A375 (cell line): ENCODE results near the gene MS4A18. TPM values are rescaled to one million over a fixed set of nuclear protein-coding genes. Genes with fewer than 3 reads are reported as not detected.

Source experiments
- total RNA-seq: library from RNA; depleted of rRNA; stranded (reverse); fragments of >200 nt; shearing (Covaris generic); gene quantifications from 2 replicates; pipeline ENCODE4 v1.2.3, GENCODE V29; 2014; rRNA removed

Gene MS4A18
- total RNA-seq = not detected in 2 replicates

DNA sequence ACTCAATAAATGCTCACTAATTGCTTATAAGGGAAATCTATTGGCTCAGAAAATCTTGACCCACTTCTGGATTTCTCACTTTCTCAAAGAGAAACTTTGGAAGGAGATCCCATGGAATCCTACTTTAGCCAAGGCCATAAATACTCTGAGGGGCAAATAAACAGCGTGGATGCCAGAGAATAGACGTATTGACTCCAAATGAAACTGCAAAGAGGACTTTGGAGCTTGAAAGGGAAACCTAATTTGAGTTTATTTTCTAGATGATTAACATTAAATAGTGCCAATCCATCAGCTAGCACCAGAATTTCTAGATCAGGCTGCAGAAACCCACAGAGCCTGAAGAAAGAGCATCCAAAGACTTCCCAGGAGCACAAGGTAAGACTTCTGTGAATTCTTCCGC lies at the start of gene MS4A18:
TSS of gene MS4A18 (plus strand) at position 301 of the 400 bp plus-strand sequence.

DNA sequence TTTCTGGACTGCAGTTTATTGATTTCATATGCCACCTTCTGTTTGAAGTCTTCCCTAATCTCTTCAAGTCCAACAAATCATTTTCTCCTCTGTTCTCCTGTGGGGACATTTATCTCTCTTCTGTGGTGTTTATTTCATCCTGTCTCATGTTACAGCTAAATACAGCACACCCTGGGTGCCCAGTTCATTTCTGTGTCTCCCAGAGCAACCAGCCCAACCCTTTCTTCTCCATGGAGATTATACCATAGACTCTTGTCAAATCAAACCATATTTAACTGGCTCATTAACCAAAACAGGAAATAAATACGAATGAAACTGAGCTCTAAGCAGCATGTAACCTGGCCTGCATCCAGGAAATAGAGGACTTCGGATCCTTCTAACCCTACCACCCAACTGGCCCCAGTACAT lies 25.2 kb upstream of the MS4A18 start, which contains the start of gene MS4A8:
TSS of gene MS4A8 (plus strand) at position 329 of the 408 bp plus-strand sequence. CDS start 1,249 bp downstream, outside the sequence.

DNA sequence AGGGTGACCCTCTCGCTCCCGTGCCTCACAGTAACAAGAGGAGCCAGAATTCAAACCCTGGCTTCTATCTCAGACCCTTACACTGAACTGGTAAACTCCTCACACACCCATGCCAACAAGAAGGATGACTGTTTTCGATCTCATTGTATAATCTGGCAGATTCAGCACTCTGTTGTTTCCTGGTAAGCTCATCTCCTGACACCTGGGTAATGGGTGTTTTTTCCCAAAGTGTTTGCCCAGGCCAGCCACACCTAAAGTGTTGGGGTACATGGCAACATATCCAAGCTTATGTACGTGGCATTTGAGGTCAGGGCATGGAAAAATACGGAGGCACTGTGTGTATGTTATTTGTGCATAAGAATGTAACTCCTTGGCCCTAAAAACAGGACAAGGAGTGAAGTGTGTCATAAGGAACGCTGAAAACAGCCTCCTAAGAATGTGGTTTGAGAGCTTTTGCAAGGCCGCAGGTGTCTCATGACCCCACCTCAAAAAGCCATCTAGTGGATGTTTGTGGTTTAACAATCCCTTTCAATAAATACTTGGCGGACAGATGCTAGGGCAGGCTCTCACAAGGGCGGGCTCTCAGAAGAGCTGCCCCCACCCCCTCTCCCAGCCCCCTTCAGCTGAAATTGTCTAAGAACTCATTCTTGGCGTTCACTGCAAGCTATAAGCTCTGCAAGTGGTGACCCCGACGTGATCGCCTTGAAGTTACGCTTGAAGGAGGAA lies 31.9 kb downstream of the MS4A18 start, which contains the start of gene MS4A15:
TSS of gene MS4A15 (plus strand) at position 561 of the 726 bp plus-strand sequence. CDS start 6,867 bp downstream, outside the sequence.

DNA sequence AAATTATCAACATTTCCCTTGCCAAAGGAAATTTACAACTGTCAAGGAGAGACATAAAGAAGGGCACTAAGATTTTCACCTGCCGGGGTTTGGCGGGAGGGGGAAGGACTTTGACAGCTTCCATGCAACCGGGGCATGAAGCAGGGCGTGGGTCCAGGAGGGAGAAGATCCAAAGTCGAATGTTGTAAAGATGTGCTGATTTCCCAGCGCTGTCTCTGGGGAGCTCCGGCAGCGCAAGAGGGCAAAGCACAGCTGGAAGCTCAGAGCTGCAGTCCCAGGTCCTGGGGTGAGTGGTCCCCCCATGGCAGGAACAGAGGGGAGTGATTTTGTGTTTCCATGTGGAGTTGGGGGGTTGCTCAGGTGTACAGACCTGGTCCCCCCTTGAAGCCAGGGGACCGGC lies 60.6 kb downstream of the MS4A18 start, which contains the start of gene MS4A10:
TSS of gene MS4A10 (plus strand) at position 198 of the 400 bp plus-strand sequence. CDS start 5,003 bp downstream, outside the sequence.

Other genes starting within 250 kb of the MS4A18 start
- gene MS4A12, start 231.9 kb upstream of the MS4A18 start, total RNA-seq = not detected in 2 replicates
- 0.13 and 0.30 TPM in 2 replicates for gene MS4A13, start 209.3 kb upstream of the MS4A18 start, total RNA-seq
- not detected in 2 replicates for gene MS4A8, start 25.1 kb upstream of the MS4A18 start, total RNA-seq
- gene MS4A15, start 32.1 kb downstream of the MS4A18 start, total RNA-seq = 0.05 TPM in 1 of 2 replicates, not detected in the other
- not detected in 2 replicates for gene MS4A10, start 60.6 kb downstream of the MS4A18 start, total RNA-seq
- 40.3 and 42.4 TPM in 2 replicates for gene CCDC86, start 117.4 kb downstream of the MS4A18 start, total RNA-seq
- gene PTGDR2, start 131.2 kb downstream of the MS4A18 start, total RNA-seq = 0.32 TPM in 1 of 2 replicates, not detected in the other
- gene ZP1, start 142.8 kb downstream of the MS4A18 start, total RNA-seq = 1.3 and 3.2 TPM in 2 replicates
- gene PRPF19, start 181.9 kb downstream of the MS4A18 start, total RNA-seq = 118 and 127 TPM in 2 replicates
- 85.6 and 125 TPM in 2 replicates for gene TMEM109, start 189.4 kb downstream of the MS4A18 start, total RNA-seq
- 55.2 and 63.1 TPM in 2 replicates for gene TMEM132A, start 199.7 kb downstream of the MS4A18 start, total RNA-seq
- gene SLC15A3, start 227.5 kb downstream of the MS4A18 start, total RNA-seq = 0.15 TPM in 1 of 2 replicates, not detected in the other
- gene CD6, start 247.0 kb downstream of the MS4A18 start, total RNA-seq = not detected in 2 replicates